KMS-11 (cell line): ENCODE measurements around the gene TIMM50.
A peak's percentile ranks its signal among the peaks of the same experiment; 100 is the strongest.

Experiments used
- H2AFZ ChIP-seq: fragments of 200-600 bp; sonication (generic); 2 replicates; pipeline ENCODE4 v1.6.1; 2016; ENCODE audit warnings: antibody characterized with exemption, mixed run types, low read depth
- H3K27ac ChIP-seq: fragments of 200-600 bp; sonication (generic); 2 replicates; pipeline ENCODE4 v1.6.1; 2016; ENCODE audit warnings: mild to moderate bottlenecking, mixed run types
- H3K27me3 ChIP-seq: fragments of 200-600 bp; sonication (generic); 2 replicates; pipeline ENCODE4 v1.6.1; 2017; ENCODE audit warnings: mild to moderate bottlenecking, low read depth, mixed run types, moderate library complexity; ENCODE audit not compliant: insufficient read depth
- H3K36me3 ChIP-seq: fragments of 200-600 bp; sonication (generic); 2 replicates; pipeline ENCODE4 v1.6.1; 2017; ENCODE audit warnings: mild to moderate bottlenecking, mixed run types; ENCODE audit not compliant: insufficient read depth
- H3K4me1 ChIP-seq: fragments of 200-600 bp; sonication (generic); 2 replicates; pipeline ENCODE4 v1.6.1; 2016; ENCODE audit warnings: mild to moderate bottlenecking, low read depth, mixed run types; ENCODE audit not compliant: poor library complexity, severe bottlenecking
- H3K4me2 ChIP-seq: fragments of 200-600 bp; sonication (generic); 2 replicates; pipeline ENCODE4 v1.7.0; 2016; ENCODE audit warnings: mild to moderate bottlenecking, mixed run types
- H3K4me3 ChIP-seq: fragments of 200-600 bp; sonication (generic); IDR thresholded peaks from 2 replicates; pipeline ENCODE4 v1.6.1; 2017; ENCODE audit warnings: low read depth, low read length, mixed read lengths; ENCODE audit not compliant: insufficient read depth
- H3K79me2 ChIP-seq: fragments of 200-600 bp; sonication (generic); 2 replicates; pipeline ENCODE4 v1.6.1; 2016; ENCODE audit warnings: low read depth, mixed run types; ENCODE audit not compliant: insufficient read depth
- H3K9ac ChIP-seq: fragments of 200-600 bp; sonication (generic); 2 replicates; pipeline ENCODE4 v1.6.1; 2016; ENCODE audit warnings: mild to moderate bottlenecking, mixed run types
- H4K20me1 ChIP-seq: fragments of 200-600 bp; sonication (generic); 2 replicates; pipeline ENCODE4 v1.6.1; 2016; ENCODE audit warnings: mild to moderate bottlenecking, mixed run types; ENCODE audit not compliant: insufficient read depth
- TF ChIP-seq, protein P1 (sequence below): fragments of 200-600 bp; sonication (generic); conservative IDR thresholded peaks from 2 replicates; pipeline ENCODE4 v1.6.1; 2017; ENCODE audit warnings: low read depth, mild to moderate bottlenecking, antibody characterized with exemption, low read length, moderate library complexity, mixed read lengths

The TIMM50 gene

DNA sequence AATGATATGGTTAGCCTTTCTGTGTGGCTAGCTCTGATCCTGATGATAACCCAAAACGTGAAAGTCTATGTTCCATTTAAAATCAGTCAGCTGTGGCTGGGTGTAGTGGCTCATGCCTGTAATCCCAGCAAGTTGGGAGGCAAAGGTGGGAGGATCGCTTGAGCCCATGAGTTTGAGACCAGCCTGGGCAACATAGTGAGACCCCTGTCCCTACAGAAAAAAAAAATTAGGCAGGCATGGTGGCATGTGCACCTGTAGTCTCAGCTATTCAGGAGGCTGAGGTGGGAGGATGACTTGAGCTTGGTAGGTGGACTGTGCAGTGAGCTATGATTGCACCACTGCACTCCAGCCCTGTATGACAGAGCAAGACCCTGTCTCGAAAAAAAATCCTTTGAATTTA, 53.2 kb downstream of the TIMM50 start:
- H4K20me1 ChIP-seq: no peaks in the 10 kb centered on the region
- H3K4me1 ChIP-seq: peaks cover 25% of the 10 kb centered on the region
- H3K27me3 ChIP-seq: no peaks in the 10 kb centered on the region

DNA sequence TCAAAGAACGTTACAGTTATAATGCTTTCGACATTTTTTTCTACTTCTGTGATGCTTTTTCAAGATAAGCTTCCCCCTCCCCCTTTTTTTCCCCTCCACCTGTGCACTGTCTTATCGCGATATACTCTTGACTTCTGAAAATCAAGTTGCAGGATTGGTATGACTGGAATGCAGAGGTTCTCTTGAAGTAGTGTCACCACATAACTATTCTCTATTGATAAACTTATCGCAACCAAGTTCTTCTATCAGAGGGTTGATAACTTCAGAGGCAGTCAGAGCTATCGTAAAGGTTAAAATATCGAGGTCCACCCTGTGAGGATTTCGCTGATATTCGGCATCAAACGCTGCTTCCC, 58.5 kb downstream of the TIMM50 start:
- Histone ChIP-seq H3K4me2 (peak overlapping the region; percentile 63), H3K27ac (0 out of 2 replicates have a peak overlapping the region, but pooled peaks have one; percentile 13), H3K4me1 (peaks cover 19% of the 10 kb centered on the region), H2AFZ (peak overlapping the region; percentile 57), H4K20me1 (no peaks in the 10 kb centered on the region), H3K4me3 (no peak overlapping the region), H3K79me2 (peaks cover 5% of the 10 kb centered on the region; the same call in 1 of the 2 replicates), H3K36me3 (no peaks in the 10 kb centered on the region), H3K27me3 (no peaks in the 10 kb centered on the region), H3K9ac (peak overlapping the region; percentile 77; the same call in 1 of the 2 replicates)
- TF ChIP-seq, protein P1, sequence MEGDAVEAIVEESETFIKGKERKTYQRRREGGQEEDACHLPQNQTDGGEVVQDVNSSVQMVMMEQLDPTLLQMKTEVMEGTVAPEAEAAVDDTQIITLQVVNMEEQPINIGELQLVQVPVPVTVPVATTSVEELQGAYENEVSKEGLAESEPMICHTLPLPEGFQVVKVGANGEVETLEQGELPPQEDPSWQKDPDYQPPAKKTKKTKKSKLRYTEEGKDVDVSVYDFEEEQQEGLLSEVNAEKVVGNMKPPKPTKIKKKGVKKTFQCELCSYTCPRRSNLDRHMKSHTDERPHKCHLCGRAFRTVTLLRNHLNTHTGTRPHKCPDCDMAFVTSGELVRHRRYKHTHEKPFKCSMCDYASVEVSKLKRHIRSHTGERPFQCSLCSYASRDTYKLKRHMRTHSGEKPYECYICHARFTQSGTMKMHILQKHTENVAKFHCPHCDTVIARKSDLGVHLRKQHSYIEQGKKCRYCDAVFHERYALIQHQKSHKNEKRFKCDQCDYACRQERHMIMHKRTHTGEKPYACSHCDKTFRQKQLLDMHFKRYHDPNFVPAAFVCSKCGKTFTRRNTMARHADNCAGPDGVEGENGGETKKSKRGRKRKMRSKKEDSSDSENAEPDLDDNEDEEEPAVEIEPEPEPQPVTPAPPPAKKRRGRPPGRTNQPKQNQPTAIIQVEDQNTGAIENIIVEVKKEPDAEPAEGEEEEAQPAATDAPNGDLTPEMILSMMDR: no peak

More for the DNA sequence above, 53.2 kb downstream of the TIMM50 start:
- peaks cover 18% of the 10 kb centered on the region; the same call in 1 of the 2 replicates for H3K79me2 ChIP-seq
- no peak overlapping the region for H3K4me3 ChIP-seq
- no peak overlapping the region for H2AFZ ChIP-seq
- no peaks in the 10 kb centered on the region for H3K36me3 ChIP-seq
- H3K9ac ChIP-seq: no peak overlapping the region
- no peak overlapping the region for H3K4me2 ChIP-seq
- H3K27ac ChIP-seq: no peak overlapping the region
- TF ChIP-seq, protein P1: no peak

DNA sequence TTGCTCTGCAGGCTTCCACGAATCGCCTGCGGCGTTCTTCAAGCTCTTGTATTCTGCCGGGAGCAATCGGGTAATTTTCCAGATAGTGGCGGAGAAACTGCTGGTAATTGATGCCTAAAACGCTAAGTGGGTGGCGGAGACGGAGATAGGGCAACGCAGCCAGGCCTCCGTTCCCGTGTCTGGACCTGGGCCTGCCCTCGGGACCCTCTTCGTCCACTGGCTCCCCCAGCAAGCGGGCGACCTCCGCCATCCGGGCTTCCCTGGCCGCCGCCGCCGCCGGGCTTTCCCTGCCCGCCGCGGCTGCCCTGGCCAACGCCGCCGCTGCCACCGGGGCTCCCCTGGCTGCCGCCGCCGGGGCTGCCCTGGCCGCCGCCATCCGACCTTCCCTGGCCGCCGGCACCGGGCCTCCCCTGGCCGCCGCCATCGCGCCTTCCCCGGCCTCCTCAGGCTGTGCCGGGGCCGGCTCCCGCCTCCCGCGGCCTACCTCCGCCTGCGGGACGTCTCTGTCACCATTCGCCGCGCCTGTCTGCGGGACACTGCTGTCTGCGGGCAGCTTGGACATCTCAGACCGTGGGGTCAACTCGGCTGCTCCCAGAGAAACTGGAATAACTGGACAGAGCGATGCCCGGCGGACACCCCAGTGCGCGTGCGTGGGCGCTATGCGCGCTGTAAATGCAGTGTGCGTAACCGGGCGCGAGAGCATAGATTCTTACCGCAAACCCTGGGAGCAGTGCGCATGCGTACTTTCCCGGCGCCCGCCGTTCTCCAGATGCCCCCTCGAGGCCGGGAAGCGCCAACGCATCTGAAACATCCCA, 59.1 kb downstream of the TIMM50 start, which contains the start of gene EID2:
TSS of gene EID2 (minus strand) at position 644 of the 815 bp plus-strand sequence. CDS start at position 562, 82 bp downstream.
- Histone ChIP-seq H3K79me2 (peaks cover 5% of the 10 kb centered on the region; the same call in 1 of the 2 replicates), H4K20me1 (no peaks in the 10 kb centered on the region), H2AFZ (peak within 1 kb of the TSS; percentile 57), H3K36me3 (no peaks in the 10 kb centered on the region), H3K4me3 (no peak within 1 kb of the TSS), H3K27ac (peak within 1 kb of the TSS; percentile 44), H3K4me1 (peaks cover 19% of the 10 kb centered on the region), H3K9ac (peak within 1 kb of the TSS; percentile 77), H3K4me2 (peak within 1 kb of the TSS; percentile 63), H3K27me3 (no peaks in the 10 kb centered on the region)
- TF ChIP-seq, protein P1: no peak

DNA sequence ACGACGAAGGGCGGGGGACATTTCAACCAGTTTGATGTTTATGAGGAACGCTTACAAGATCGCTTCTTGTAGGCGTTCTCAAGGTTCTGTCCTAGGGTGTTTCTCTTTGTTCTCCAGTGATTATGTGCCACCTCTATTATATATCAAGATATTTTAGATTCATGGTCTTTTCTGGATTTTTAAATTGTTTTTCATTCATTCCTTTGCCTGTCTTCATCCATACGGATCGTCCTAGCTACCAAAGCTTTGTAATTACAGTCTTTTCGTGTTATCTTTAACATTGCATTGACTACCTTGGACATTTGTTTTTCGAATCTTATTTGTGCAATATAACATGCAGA, 59.7 kb downstream of the TIMM50 start:
- TF ChIP-seq, protein P1: peak; percentile 73
- Histone ChIP-seq H3K79me2 (peaks cover 5% of the 10 kb centered on the region; the same call in 1 of the 2 replicates), H4K20me1 (no peaks in the 10 kb centered on the region), H3K4me2 (peak overlapping the region; percentile 36), H2AFZ (peak overlapping the region; percentile 57), H3K27ac (no peak overlapping the region), H3K36me3 (no peaks in the 10 kb centered on the region), H3K4me1 (peaks cover 19% of the 10 kb centered on the region), H3K27me3 (no peaks in the 10 kb centered on the region), H3K4me3 (no peak overlapping the region), H3K9ac (peak overlapping the region; percentile 77; the same call in 1 of the 2 replicates)
